AG04449 (cell line): ENCODE data around the gene F2R.

Source experiments
- CTCF ChIA-PET: fragments of 350-600 bp; formaldehyde crosslinking; extraction: SDS; loops from one replicate; lab custom pipeline; 2021; ENCODE audit warnings: antibody characterized with exemption; lab: Yijun Ruan, JAX
- POLR2A ChIA-PET: fragments of 400-600, 350-600 bp; formaldehyde crosslinking; extraction: SDS; loops from one replicate; lab custom pipeline; 2020; ENCODE audit warnings: antibody characterized with exemption, inconsistent platforms; lab: Yijun Ruan, JAX
- DNase-seq: peaks from one replicate; pipeline ENCODE4 v3.0.0-alpha.2; 2010; ENCODE audit warnings: low read depth, low spot score
- H3K4me3 ChIP-seq: 2 replicates; pipeline ENCODE4 v1.5.1; 2011; ENCODE audit warnings: low read depth, mild to moderate bottlenecking, control low read depth, low read length
- CTCF ChIP-seq: IDR thresholded peaks from one replicate; pipeline ENCODE4 v1.5.1; 2011; ENCODE audit warnings: mild to moderate bottlenecking, moderate library complexity, low read length, control low read depth, inconsistent platforms; ENCODE audit not compliant: insufficient read depth; ENCODE audit errors: missing control alignments

F2R gene

GRCh38 chr5:76717222-76718083, 1.5 kb downstream of the F2R start:
- ChIA-PET CTCF (interaction anchor here (1.0 to 2.3 kb wide), 7 partner anchors 20 to 108 kb away, joined by 3 to 8 read pairs (median 3); no protein-coding TSS in a partner anchor), POLR2A (no interaction called here)
- no peak for DNase-seq
- H3K4me3 ChIP-seq: peak overlapping the region; percentile 87
- TF ChIP-seq CTCF: no peak

GRCh38 chr5:76718381-76718832, 2.5 kb downstream of the F2R start:
- H3K4me3 ChIP-seq: no peak overlapping the region
- ChIA-PET CTCF (interaction anchor here (2.3 kb wide), 1 partner anchor 56 kb away, joined by 7 read pairs; no protein-coding TSS in a partner anchor), POLR2A (no interaction called here)
- no peak for TF ChIP-seq CTCF
- no peak for DNase-seq

GRCh38 chr5:76718880-76719279, 3.0 kb downstream of the F2R start:
- DNase-seq: no peak
- CTCF ChIA-PET: interaction anchor here (1.4 to 2.3 kb wide), 2 partner anchors 15 to 56 kb away, joined by 3 to 7 read pairs; no protein-coding TSS in a partner anchor
- no peak overlapping the region for H3K4me3 ChIP-seq
- TF ChIP-seq CTCF: no peak
- POLR2A ChIA-PET: no interaction called here

GRCh38 chr5:76720988-76721569, 5.2 kb downstream of the F2R start:
- H3K4me3 ChIP-seq: no peak overlapping the region
- POLR2A ChIA-PET: interaction anchor here (0.6 kb wide), 1 partner anchor 86 kb away, joined by 3 read pairs; no protein-coding TSS in a partner anchor
- no peak for TF ChIP-seq CTCF
- CTCF ChIA-PET: no interaction called here
- no peak for DNase-seq

- H3K4me3 ChIP-seq: no peak overlapping the region
- POLR2A ChIA-PET: no interaction called here
- CTCF ChIA-PET: interaction anchor here (0.8 to 1.0 kb wide), 2 partner anchors 14 to 51 kb away, joined by 3 to 4 read pairs; no protein-coding TSS in a partner anchor
- TF ChIP-seq CTCF: no peak
- no peak for DNase-seq
These were observed 7.3 kb downstream of the F2R start for GRCh38 chr5:76723266-76723665.

- no peak for DNase-seq
- no peak for TF ChIP-seq CTCF
- CTCF ChIA-PET: interaction anchor here (0.8 to 1.0 kb wide), 2 partner anchors 13 to 50 kb away, joined by 3 to 4 read pairs; no protein-coding TSS in a partner anchor
- H3K4me3 ChIP-seq: no peak overlapping the region
- POLR2A ChIA-PET: no interaction called here
These were observed 8.0 kb downstream of the F2R start for GRCh38 chr5:76723906-76724305.
